ENCODE data around the gene CIB1.
A peak's percentile ranks its signal among the peaks of the same experiment; 100 is the strongest.
"Not testable (repeated sequence)": the region's sequence is repeated elsewhere in the genome, so short reads cannot be mapped to it uniquely, and the experiment has no call there.

Gene CIB1

DNA sequence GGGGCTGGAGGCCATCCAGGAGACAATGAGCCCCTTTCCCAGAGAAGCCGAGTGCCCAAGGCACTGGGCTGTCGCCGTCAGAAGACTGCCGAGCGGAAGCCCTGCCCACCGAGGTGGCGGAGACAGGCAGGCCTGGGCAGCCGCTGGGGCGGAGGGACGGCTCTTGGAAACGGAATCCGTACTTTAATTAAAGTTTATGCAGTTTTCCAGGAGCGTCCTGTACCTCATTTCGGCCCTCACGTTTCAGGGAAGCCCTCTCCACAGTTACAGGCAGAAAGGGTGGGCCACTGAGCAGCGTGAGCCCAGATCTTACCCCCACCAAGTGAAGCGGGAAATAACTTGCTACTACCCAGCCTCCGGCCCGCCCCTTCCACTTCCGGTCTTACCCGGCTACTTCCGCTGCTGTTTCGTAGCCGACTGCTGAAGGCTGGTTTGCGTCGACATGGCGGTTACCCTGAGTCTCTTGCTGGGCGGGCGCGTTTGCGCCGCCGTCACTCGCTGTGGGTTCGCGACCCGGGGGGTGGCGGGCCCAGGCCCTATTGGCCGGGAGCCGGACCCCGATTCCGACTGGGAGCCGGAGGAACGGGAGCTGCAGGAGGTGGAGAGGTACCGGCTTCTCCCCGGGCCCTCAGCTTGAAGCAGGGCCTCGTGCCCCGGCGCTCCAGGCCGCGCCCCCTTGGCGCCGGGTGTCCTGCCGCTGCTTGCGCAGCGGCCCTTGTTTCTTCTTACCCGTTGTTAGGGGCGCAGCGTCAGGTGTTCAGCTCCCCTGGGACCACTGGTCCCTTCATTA is 31.7 kb upstream of the CIB1 start, which contains the start of gene NGRN:
TSS of gene NGRN (plus strand) at position 402 of the 790 bp plus-strand sequence. CDS start at position 443, 41 bp downstream.
- H3K4me1 ChIP-seq (ENCODE audit: control insufficient read depth in 5 of 5, insufficient read depth in 5 of 5, low read length in 5 of 5): peaks cover 12 to 65% (median 58%) of the 10 kb centered on the region in 5 donors

DNA sequence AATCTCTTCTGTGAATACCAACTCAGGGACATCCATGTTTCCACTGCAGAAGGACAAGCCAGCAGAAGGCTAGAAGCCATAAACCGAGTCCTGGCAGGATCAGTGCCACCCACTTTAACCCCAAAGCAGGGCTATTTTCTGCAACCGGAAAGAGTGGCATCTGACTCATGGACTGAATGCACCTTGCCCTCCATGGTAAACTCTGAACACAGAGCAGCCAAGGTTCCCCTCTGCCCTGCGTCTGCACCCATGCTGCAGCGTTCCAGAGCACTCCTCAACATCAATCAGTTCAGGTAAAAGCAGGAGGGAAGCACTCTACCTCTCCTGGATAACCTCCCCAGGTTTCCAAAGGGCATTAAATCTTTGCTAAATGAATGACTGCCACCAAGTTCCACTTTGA is 30.9 kb upstream of the CIB1 start:
- Histone ChIP-seq H3K27me3 (ENCODE audit: control insufficient read depth in 5 of 5, insufficient read depth in 4 of 5, low read length in 5 of 5) (no peaks in the 10 kb centered on the region), H3K36me3 (ENCODE audit: control insufficient read depth in 5 of 5, insufficient read depth in 5 of 5, low read length in 5 of 5) (peaks cover 0 to 9% (median 5%) of the 10 kb centered on the region in 5 donors), H3K9ac (ENCODE audit: low read length in 5 of 5) (peak overlapping the region; percentile 77 to 98 (median 93)), H3K4me1 (ENCODE audit: control insufficient read depth in 5 of 5, insufficient read depth in 5 of 5, low read length in 5 of 5) (peaks cover 9 to 64% (median 58%) of the 10 kb centered on the region in 5 donors), H3K9me3 (ENCODE audit: control insufficient read depth in 5 of 5, low read length in 5 of 5) (no peaks in the 10 kb centered on the region), H3K27ac (ENCODE audit: low read depth, low read length) (peak overlapping the region; percentile 98), H3K4me3 (ENCODE audit: low read depth in 1 of 5, low read length in 5 of 5) (peak overlapping the region; percentile 89 to 98 (median 90))

More for the DNA sequence above, 31.7 kb upstream of the CIB1 start, which contains the start of gene NGRN:
- no peaks in the 10 kb centered on the region for H3K27me3 ChIP-seq (ENCODE audit: control insufficient read depth in 5 of 5, insufficient read depth in 4 of 5, low read length in 5 of 5)
- peak within 1 kb of the TSS; percentile 87 to 98 (median 93) for H3K9ac ChIP-seq (ENCODE audit: low read length in 5 of 5)
- peak within 1 kb of the TSS; percentile 89 to 98 (median 91) for H3K4me3 ChIP-seq (ENCODE audit: low read depth in 1 of 5, low read length in 5 of 5)
- peak within 1 kb of the TSS; percentile 98 for H3K27ac ChIP-seq (ENCODE audit: low read depth, low read length)
- no peaks in the 10 kb centered on the region for H3K9me3 ChIP-seq (ENCODE audit: control insufficient read depth in 5 of 5, low read length in 5 of 5)
- peaks cover 3 to 17% (median 12%) of the 10 kb centered on the region in 5 donors for H3K36me3 ChIP-seq (ENCODE audit: control insufficient read depth in 5 of 5, insufficient read depth in 5 of 5, low read length in 5 of 5)

DNA sequence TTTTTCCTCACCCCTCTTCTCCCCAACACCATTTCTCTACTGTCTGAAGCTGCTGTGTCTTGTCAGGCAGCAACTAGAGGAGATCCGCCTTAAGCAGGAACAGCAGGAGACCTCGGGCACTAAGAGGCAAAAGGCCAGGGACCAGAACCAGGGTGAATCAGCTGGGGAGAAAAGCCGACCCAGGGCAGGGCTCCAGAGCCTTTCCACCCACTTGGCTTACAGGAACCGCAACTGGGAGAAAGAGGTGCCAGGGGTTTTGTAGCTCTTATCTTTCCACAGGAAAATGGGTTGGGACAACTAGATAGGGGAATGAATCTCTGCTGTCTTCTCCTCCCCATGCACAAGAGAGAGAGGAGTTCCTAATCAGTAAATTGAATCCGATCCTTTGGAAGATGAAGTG is 28.7 kb upstream of the CIB1 start:
- Histone ChIP-seq H3K4me3 (ENCODE audit: low read depth in 1 of 5, low read length in 5 of 5) (no peak overlapping the region), H3K9me3 (ENCODE audit: control insufficient read depth in 5 of 5, low read length in 5 of 5) (no peaks in the 10 kb centered on the region), H3K4me1 (ENCODE audit: control insufficient read depth in 5 of 5, insufficient read depth in 5 of 5, low read length in 5 of 5) (peaks cover 9 to 47% (median 46%) of the 10 kb centered on the region in 5 donors), H3K27ac (ENCODE audit: low read depth, low read length) (peak overlapping the region; percentile 59), H3K27me3 (ENCODE audit: control insufficient read depth in 5 of 5, insufficient read depth in 4 of 5, low read length in 5 of 5) (no peaks in the 10 kb centered on the region), H3K9ac (ENCODE audit: low read length in 5 of 5) (peak overlapping the region in 1 of 5 donors; percentile 24), H3K36me3 (ENCODE audit: control insufficient read depth in 5 of 5, insufficient read depth in 5 of 5, low read length in 5 of 5) (peaks cover 0 to under 1% (median 0%) of the 10 kb centered on the region in 5 donors)

DNA sequence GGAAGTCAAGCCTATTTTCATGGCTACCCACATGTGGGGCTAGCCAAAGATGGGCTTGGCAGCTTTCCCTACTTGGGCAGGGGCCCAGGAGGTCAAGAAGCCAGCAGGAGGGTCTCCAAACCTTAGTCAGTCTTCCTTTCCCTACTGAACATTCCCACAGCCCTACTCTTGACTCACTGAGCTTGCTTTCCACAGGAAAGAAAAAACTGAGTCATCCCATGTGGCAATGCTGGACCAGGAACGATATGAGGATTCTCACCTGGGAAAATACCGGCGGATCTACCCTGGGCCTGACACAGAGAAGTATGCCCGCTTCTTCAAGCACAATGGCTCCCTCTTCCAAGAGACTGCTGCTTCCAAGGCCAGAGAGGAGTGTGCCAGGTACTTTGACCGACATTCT is 28.1 kb upstream of the CIB1 start:
- no peaks in the 10 kb centered on the region for H3K36me3 ChIP-seq (ENCODE audit: control insufficient read depth in 5 of 5, insufficient read depth in 5 of 5, low read length in 5 of 5)
- no peaks in the 10 kb centered on the region for H3K9me3 ChIP-seq (ENCODE audit: control insufficient read depth in 5 of 5, low read length in 5 of 5)
- peak overlapping the region; percentile 59 for H3K27ac ChIP-seq (ENCODE audit: low read depth, low read length)
- no peak overlapping the region for H3K4me3 ChIP-seq (ENCODE audit: low read depth in 1 of 5, low read length in 5 of 5)
- H3K27me3 ChIP-seq (ENCODE audit: control insufficient read depth in 5 of 5, insufficient read depth in 4 of 5, low read length in 5 of 5): no peaks in the 10 kb centered on the region
- H3K9ac ChIP-seq (ENCODE audit: low read length in 5 of 5): no peak overlapping the region
- H3K4me1 ChIP-seq (ENCODE audit: control insufficient read depth in 5 of 5, insufficient read depth in 5 of 5, low read length in 5 of 5): peaks cover 6 to 41% (median 40%) of the 10 kb centered on the region in 5 donors

DNA sequence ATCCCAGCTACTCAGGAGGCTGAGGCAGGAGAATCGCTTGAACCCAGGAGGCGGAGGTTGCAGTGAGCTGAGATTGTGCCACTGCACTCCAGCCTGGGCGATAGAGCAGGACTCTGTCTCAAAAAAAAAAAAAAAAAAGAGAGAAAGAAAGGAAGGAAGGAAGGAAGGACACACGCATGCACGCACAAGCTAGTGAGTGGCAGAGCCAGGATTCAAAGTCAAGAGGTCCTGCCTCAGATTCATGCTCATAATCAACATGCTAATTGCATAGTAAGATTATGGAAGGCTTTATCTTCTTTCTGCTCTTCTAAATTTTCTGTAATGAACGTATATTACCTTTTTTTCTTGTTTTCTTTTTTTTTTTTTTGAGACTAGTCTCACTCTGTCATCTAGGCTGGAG is 27.0 kb upstream of the CIB1 start:
- not testable (repeated sequence) for H3K9me3 ChIP-seq (ENCODE audit: control insufficient read depth in 5 of 5, low read length in 5 of 5); H3K27me3 ChIP-seq (ENCODE audit: control insufficient read depth in 5 of 5, insufficient read depth in 4 of 5, low read length in 5 of 5); H3K27ac ChIP-seq (ENCODE audit: low read depth, low read length); H3K9ac ChIP-seq (ENCODE audit: low read length in 5 of 5); H3K36me3 ChIP-seq (ENCODE audit: control insufficient read depth in 5 of 5, insufficient read depth in 5 of 5, low read length in 5 of 5); H3K4me3 ChIP-seq (ENCODE audit: low read depth in 1 of 5, low read length in 5 of 5)
- peaks cover 4 to 32% (median 30%) of the 10 kb centered on the region in 5 donors for H3K4me1 ChIP-seq (ENCODE audit: control insufficient read depth in 5 of 5, insufficient read depth in 5 of 5, low read length in 5 of 5)

DNA sequence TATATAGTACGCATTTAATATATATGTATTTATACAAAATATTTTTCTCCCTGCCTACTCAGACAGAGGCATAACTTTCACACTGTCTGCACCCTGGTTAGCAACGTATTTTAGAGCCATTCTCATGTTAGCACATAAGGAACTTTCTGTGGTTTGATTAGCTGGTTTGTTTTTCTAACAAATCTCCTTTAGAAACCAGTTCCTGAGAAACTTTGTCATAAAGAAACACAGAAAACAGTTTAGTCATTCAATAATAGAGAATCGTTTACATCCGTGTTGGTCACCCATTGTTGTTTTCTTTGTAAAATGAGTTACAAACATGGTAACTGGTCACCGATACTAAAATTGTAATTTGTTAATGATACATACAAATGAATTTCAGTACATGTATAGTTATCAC is 25.8 kb upstream of the CIB1 start:
- no peak overlapping the region for H3K4me3 ChIP-seq (ENCODE audit: low read depth in 1 of 5, low read length in 5 of 5)
- no peaks in the 10 kb centered on the region for H3K27me3 ChIP-seq (ENCODE audit: control insufficient read depth in 5 of 5, insufficient read depth in 4 of 5, low read length in 5 of 5)
- no peak overlapping the region for H3K9ac ChIP-seq (ENCODE audit: low read length in 5 of 5)
- H3K27ac ChIP-seq (ENCODE audit: low read depth, low read length): no peak overlapping the region
- no peaks in the 10 kb centered on the region for H3K9me3 ChIP-seq (ENCODE audit: control insufficient read depth in 5 of 5, low read length in 5 of 5)
- H3K4me1 ChIP-seq (ENCODE audit: control insufficient read depth in 5 of 5, insufficient read depth in 5 of 5, low read length in 5 of 5): peaks cover 2 to 24% (median 19%) of the 10 kb centered on the region in 5 donors
- no peaks in the 10 kb centered on the region for H3K36me3 ChIP-seq (ENCODE audit: control insufficient read depth in 5 of 5, insufficient read depth in 5 of 5, low read length in 5 of 5)

DNA sequence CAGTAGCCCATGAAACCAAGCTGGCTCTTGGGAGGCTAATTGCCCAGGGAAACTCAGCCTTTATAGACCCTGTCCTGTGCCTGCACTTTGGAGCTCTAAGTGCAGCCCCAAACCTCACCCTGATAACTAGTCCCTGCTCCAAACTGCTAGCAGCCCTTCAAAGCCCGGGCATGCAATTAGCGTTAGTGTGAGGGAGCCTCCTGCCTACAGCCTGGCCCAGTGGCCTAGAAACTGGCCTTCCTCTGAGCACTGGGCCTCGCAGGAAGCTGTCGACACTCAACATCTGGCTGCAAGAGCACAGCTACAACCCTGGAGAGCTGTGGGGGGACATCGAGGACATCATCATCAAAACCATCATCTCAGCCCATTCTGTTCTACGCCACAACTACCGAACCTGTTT is 24.0 kb upstream of the CIB1 start:
- Histone ChIP-seq H3K9me3 (ENCODE audit: control insufficient read depth in 5 of 5, low read length in 5 of 5) (no peaks in the 10 kb centered on the region), H3K27ac (ENCODE audit: low read depth, low read length) (no peak overlapping the region), H3K4me3 (ENCODE audit: low read depth in 1 of 5, low read length in 5 of 5) (no peak overlapping the region), H3K9ac (ENCODE audit: low read length in 5 of 5) (no peak overlapping the region), H3K27me3 (ENCODE audit: control insufficient read depth in 5 of 5, insufficient read depth in 4 of 5, low read length in 5 of 5) (no peaks in the 10 kb centered on the region), H3K4me1 (ENCODE audit: control insufficient read depth in 5 of 5, insufficient read depth in 5 of 5, low read length in 5 of 5) (peaks cover 0 to 14% (median 13%) of the 10 kb centered on the region in 5 donors), H3K36me3 (ENCODE audit: control insufficient read depth in 5 of 5, insufficient read depth in 5 of 5, low read length in 5 of 5) (no peaks in the 10 kb centered on the region)

DNA sequence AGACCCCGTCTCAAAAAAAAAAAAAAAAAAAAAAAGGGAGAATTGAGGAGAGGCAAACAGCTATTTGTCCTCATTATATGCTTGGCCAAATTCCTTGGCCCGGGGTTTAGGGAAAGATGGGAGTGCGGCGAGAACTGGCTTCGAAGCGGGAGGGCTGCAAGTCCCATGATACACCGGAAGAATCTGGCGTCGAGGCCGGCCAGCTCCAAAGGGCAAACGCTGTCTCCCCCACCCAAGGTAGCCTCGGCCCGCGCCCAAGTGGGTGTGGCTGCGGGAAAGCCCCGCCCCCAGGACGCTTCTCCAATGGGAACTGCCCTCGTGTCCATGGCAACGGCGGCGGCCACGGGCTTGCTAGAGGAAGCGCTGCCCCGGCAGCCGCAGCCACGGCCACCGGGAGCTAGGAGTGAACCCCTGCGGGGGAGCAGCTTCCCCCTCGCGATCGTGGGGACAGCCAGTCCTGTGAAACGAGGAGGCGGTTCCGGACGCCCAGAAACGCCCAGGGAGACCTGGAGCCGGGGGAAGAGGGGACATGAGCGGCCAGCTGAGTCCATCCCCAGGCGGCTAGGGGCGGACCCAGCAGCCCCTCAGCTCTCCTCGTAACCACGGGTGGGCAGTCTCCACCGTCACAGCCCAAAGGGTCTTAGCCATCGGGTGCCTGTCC is 15.6 kb upstream of the CIB1 start, which contains the start of gene TTLL13:
TSS of gene TTLL13 (plus strand) at position 354 of the 661 bp plus-strand sequence. CDS start 1,075 bp downstream, outside the sequence.
- H3K27me3 ChIP-seq (ENCODE audit: control insufficient read depth in 5 of 5, insufficient read depth in 4 of 5, low read length in 5 of 5): no peaks in the 10 kb centered on the region
- H3K4me1 ChIP-seq (ENCODE audit: control insufficient read depth in 5 of 5, insufficient read depth in 5 of 5, low read length in 5 of 5): peaks cover 0 to 28% (median 19%) of the 10 kb centered on the region in 5 donors
- no peak within 1 kb of the TSS for H3K27ac ChIP-seq (ENCODE audit: low read depth, low read length)
- H3K9me3 ChIP-seq (ENCODE audit: control insufficient read depth in 5 of 5, low read length in 5 of 5): no peaks in the 10 kb centered on the region
- no peaks in the 10 kb centered on the region for H3K36me3 ChIP-seq (ENCODE audit: control insufficient read depth in 5 of 5, insufficient read depth in 5 of 5, low read length in 5 of 5)
- H3K4me3 ChIP-seq (ENCODE audit: low read depth in 1 of 5, low read length in 5 of 5): peak within 1 kb of the TSS; percentile 36 to 72 (median 69)
- peak within 1 kb of the TSS in 3 of 5 donors; percentile 47 to 74 (median 64) for H3K9ac ChIP-seq (ENCODE audit: low read length in 5 of 5)

DNA sequence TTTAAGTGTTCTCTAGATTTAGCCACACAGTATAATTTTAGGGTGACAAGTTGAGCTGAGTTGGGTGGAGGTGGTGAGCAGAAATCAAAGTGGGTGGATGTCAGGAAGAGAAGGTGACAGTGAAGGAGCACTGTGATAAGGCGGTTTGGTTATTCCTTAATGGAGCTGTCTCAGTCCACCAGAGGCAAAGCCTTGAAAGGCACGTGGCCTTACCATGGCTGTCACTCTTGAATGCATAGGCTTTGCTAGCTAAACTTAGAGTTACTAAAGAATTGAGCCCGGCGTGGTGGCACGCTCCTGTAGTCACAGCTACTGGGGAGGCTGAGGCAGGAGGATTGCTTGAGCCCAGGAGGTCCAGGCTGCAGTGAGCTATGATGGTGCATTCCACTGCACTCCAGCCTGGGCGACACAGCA is 15.1 kb upstream of the CIB1 start:
- no peak overlapping the region for H3K9ac ChIP-seq (ENCODE audit: low read length in 5 of 5)
- no peaks in the 10 kb centered on the region for H3K9me3 ChIP-seq (ENCODE audit: control insufficient read depth in 5 of 5, low read length in 5 of 5)
- peak overlapping the region in 3 of 5 donors; percentile 64 to 72 (median 71) for H3K4me3 ChIP-seq (ENCODE audit: low read depth in 1 of 5, low read length in 5 of 5)
- no peaks in the 10 kb centered on the region for H3K27me3 ChIP-seq (ENCODE audit: control insufficient read depth in 5 of 5, insufficient read depth in 4 of 5, low read length in 5 of 5)
- peaks cover 0 to 28% (median 19%) of the 10 kb centered on the region in 5 donors for H3K4me1 ChIP-seq (ENCODE audit: control insufficient read depth in 5 of 5, insufficient read depth in 5 of 5, low read length in 5 of 5)
- H3K36me3 ChIP-seq (ENCODE audit: control insufficient read depth in 5 of 5, insufficient read depth in 5 of 5, low read length in 5 of 5): no peaks in the 10 kb centered on the region
- H3K27ac ChIP-seq (ENCODE audit: low read depth, low read length): no peak overlapping the region

All from subcutaneous abdominal adipose tissue (tissue), 5 donors.